Panc1 (cell line): ENCODE data around the gene RBP4.

Experiments
- POLR2AphosphoS5 ChIP-seq: IDR thresholded peaks from 2 replicates; pipeline ENCODE4 v1.6.1; 2012; ENCODE audit warnings: mild to moderate bottlenecking, low read depth, low read length, moderate library complexity
- SIN3A ChIP-seq: IDR thresholded peaks from 2 replicates; pipeline ENCODE4 v1.6.1; 2012; ENCODE audit warnings: low read depth, mild to moderate bottlenecking, low read length, moderate library complexity, borderline replicate concordance; ENCODE audit not compliant: insufficient read depth
- TCF7L2 ChIP-seq: IDR thresholded peaks from 2 replicates; pipeline ENCODE4 v1.6.1; 2011; ENCODE audit warnings: mild to moderate bottlenecking, low read depth, low read length, inconsistent platforms
- TF ChIP-seq, protein P1 (sequence below): fragments of 450-650 bp; IDR thresholded peaks from 2 replicates; pipeline ENCODE4 v1.5.1; 2017; ENCODE audit warnings: mild to moderate bottlenecking
- TF ChIP-seq, protein P2 (sequence below), 2 experiments: IDR thresholded peaks; 2 replicates each; pipeline ENCODE4 v1.6.1; 2011 to 2012; ENCODE audit warnings: low read depth in 2 of 2, control low read depth in 1 of 2, low read length in 1 of 2, mild to moderate bottlenecking in 1 of 2, moderate library complexity in 1 of 2; ENCODE audit not compliant: insufficient read depth in 1 of 2

DNA sequence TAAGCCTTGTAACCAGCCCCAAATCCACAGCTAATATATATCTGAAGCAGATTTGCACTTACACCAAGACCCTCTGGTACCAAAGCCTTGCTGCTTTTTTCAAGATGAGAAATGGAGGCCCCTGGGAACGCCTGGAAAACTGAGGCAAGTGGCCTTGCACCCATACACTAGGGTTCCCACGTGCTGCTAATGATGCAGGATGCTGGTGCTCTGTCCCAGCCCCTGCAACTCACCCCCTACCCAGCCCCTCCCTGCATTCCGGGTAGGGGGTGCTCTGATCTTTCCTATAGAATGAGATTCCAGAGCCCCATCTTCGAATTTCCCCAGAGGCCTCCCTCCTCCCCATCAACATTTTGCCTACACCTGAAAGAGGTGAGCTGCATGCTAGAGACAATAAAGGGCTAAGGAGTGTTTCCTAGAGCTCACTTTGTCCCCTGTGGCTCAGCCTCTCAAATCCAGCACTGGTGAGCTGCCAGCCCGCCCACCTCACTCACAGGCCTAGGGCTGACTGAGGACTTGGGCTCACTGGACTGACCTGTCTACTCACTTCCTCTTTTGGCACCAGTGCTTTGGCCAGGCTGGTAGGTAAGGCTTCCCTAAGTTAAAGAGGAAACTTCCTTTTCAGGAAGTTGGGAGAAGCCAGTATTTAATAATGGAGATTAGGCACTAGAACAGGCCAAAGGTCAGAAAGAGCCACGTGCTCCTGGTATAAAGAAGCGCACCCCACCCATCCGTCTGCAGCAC lies 9.8 kb downstream of the RBP4 start:
- TF ChIP-seq TCF7L2 (no peak), POLR2AphosphoS5 (no peak), SIN3A (no peak)
- TF ChIP-seq, protein P1, sequence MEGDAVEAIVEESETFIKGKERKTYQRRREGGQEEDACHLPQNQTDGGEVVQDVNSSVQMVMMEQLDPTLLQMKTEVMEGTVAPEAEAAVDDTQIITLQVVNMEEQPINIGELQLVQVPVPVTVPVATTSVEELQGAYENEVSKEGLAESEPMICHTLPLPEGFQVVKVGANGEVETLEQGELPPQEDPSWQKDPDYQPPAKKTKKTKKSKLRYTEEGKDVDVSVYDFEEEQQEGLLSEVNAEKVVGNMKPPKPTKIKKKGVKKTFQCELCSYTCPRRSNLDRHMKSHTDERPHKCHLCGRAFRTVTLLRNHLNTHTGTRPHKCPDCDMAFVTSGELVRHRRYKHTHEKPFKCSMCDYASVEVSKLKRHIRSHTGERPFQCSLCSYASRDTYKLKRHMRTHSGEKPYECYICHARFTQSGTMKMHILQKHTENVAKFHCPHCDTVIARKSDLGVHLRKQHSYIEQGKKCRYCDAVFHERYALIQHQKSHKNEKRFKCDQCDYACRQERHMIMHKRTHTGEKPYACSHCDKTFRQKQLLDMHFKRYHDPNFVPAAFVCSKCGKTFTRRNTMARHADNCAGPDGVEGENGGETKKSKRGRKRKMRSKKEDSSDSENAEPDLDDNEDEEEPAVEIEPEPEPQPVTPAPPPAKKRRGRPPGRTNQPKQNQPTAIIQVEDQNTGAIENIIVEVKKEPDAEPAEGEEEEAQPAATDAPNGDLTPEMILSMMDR: no peak
- TF ChIP-seq, protein P2, sequence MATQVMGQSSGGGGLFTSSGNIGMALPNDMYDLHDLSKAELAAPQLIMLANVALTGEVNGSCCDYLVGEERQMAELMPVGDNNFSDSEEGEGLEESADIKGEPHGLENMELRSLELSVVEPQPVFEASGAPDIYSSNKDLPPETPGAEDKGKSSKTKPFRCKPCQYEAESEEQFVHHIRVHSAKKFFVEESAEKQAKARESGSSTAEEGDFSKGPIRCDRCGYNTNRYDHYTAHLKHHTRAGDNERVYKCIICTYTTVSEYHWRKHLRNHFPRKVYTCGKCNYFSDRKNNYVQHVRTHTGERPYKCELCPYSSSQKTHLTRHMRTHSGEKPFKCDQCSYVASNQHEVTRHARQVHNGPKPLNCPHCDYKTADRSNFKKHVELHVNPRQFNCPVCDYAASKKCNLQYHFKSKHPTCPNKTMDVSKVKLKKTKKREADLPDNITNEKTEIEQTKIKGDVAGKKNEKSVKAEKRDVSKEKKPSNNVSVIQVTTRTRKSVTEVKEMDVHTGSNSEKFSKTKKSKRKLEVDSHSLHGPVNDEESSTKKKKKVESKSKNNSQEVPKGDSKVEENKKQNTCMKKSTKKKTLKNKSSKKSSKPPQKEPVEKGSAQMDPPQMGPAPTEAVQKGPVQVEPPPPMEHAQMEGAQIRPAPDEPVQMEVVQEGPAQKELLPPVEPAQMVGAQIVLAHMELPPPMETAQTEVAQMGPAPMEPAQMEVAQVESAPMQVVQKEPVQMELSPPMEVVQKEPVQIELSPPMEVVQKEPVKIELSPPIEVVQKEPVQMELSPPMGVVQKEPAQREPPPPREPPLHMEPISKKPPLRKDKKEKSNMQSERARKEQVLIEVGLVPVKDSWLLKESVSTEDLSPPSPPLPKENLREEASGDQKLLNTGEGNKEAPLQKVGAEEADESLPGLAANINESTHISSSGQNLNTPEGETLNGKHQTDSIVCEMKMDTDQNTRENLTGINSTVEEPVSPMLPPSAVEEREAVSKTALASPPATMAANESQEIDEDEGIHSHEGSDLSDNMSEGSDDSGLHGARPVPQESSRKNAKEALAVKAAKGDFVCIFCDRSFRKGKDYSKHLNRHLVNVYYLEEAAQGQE (IDR thresholded peaks at IDR 0.05; ENCODE audit: insufficient read depth in 1 of 2, low read depth in 2 of 2, low read length in 1 of 2): no peak
